IPS-NIHi7 (cell line): Measurements from ENCODE around the gene KIF18B.

Source experiments
- DNase-seq: peaks from one replicate; pipeline ENCODE4 v3.0.0; 2012; ENCODE audit warnings: mixed read lengths; ENCODE audit errors: extremely low spot score

The KIF18B gene

DNA sequence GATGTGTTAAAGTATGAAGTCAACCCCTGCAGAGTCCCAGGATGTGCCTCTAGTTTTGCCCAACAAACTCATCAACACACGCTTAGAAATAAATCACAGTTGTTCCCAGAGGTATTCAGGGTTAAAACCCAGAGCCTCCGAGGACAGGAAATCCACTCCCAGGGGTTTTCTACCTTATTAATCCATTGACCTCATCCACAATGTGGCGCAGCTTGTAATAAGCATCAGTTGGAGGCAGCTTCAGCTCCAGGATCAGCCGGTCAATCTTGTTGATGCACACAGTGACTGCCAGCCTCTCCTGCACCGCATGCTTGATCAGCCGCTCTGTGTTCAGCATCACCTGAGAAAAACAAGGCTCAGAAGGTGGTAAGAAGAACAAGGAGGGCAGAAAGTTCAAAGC, 71.8 kb downstream of the KIF18B start:
- no peak for DNase-seq
